Inflammatory macrophage treated with lipopolysaccharide for 4 hours (primary cell): Measurements from ENCODE around the gene NUP107.
A peak's percentile ranks its signal among the peaks of the same experiment; 100 is the strongest.

Experiments used
- DNase-seq: peaks from one replicate; pipeline ENCODE4 v3.0.0-alpha.2; 2020

The NUP107 gene

GRCh38 chr12:68743356-68743755, 56.6 kb downstream of the NUP107 start:
- peak; percentile 83 for DNase-seq

GRCh38 chr12:68745376-68745903, 58.7 kb downstream of the NUP107 start:
- DNase-seq: no peak

GRCh38 chr12:68745904-68746571, 59.3 kb downstream of the NUP107 start, which contains the start of gene SLC35E3:
SLC35E3 (plus strand) TSS chr12:68746176; CDS start chr12:68746378, 202 bp downstream.
- DNase-seq: peak; percentile 94

- peak; percentile 63 for DNase-seq
These were observed 59.9 kb downstream of the NUP107 start for GRCh38 chr12:68746572-68747180.

GRCh38 chr12:68749443-68749842, 62.7 kb downstream of the NUP107 start:
- peak; percentile 7 for DNase-seq

GRCh38 chr12:68749861-68750260, 63.1 kb downstream of the NUP107 start:
- DNase-seq: no peak

GRCh38 chr12:68750506-68750905, 63.7 kb downstream of the NUP107 start:
- no peak for DNase-seq

GRCh38 chr12:68755536-68756243, 68.9 kb downstream of the NUP107 start:
- DNase-seq: no peak

GRCh38 chr12:68759852-68760251, 73.1 kb downstream of the NUP107 start:
- DNase-seq: peak; percentile 30

- no peak for DNase-seq
These were observed 74.1 kb downstream of the NUP107 start for GRCh38 chr12:68760806-68761441.

GRCh38 chr12:68761442-68761812, 74.6 kb downstream of the NUP107 start:
- DNase-seq: no peak

GRCh38 chr12:68761901-68762630, 75.3 kb downstream of the NUP107 start:
- no peak for DNase-seq

GRCh38 chr12:68762691-68763090, 75.9 kb downstream of the NUP107 start:
- no peak for DNase-seq

- DNase-seq: no peak
These were observed 78.9 kb downstream of the NUP107 start for GRCh38 chr12:68765696-68766095.

GRCh38 chr12:68766646-68767045, 79.9 kb downstream of the NUP107 start:
- no peak for DNase-seq

GRCh38 chr12:68767191-68767590, 80.4 kb downstream of the NUP107 start:
- no peak for DNase-seq

GRCh38 chr12:68768431-68768939, 81.7 kb downstream of the NUP107 start:
- DNase-seq: no peak

- no peak for DNase-seq
These were observed 83.2 kb downstream of the NUP107 start for GRCh38 chr12:68769941-68770340.

GRCh38 chr12:68771223-68771925, 84.6 kb downstream of the NUP107 start:
- DNase-seq: peak; percentile 7

- DNase-seq: no peak
These were observed 85.9 kb downstream of the NUP107 start for GRCh38 chr12:68772714-68773113.

GRCh38 chr12:68773582-68773981, 86.8 kb downstream of the NUP107 start:
- DNase-seq: no peak
